Stimulated activated CD4-positive, alpha-beta T cell treated with anti-CD3 and anti-CD28 coated beads, TNF-alpha, amount 100 ng/mL, for 1 hour (primary cell): Measurements from ENCODE around the gene SH2B2.
A peak's percentile ranks its signal among the peaks of the same experiment; 100 is the strongest.

Experiments used
- DNase-seq, 3 donors: peaks; one replicate each; pipeline ENCODE4 v3.0.0-alpha.2; 2020; ENCODE audit warnings: low read depth in 3 of 3, low spot score in 1 of 3

The SH2B2 gene

GRCh38 chr7:102264367-102264891 lies 22.2 kb upstream of the SH2B2 start:
- DNase-seq: no peak

DNA sequence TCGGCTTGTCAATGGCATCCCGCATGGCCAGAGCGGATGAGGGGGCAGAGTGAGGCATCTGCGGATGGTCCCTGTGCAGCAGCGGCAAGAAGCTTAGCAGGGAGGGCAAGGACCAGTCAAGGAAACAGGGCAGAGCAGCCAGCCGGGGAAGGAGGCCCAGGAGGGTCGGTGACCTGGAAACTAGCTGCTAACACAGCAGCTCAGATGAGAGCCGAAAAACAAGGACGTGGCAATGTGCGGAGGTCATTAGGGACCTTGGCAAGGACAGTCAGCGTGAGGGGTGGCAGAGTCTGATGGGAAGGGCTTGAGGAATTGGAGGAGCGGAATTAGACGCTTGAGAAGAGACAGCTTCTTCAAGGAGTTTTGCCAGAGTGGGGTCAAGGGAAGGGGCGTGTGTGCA lies 20.1 kb upstream of the SH2B2 start:
- DNase-seq: no peak

DNA sequence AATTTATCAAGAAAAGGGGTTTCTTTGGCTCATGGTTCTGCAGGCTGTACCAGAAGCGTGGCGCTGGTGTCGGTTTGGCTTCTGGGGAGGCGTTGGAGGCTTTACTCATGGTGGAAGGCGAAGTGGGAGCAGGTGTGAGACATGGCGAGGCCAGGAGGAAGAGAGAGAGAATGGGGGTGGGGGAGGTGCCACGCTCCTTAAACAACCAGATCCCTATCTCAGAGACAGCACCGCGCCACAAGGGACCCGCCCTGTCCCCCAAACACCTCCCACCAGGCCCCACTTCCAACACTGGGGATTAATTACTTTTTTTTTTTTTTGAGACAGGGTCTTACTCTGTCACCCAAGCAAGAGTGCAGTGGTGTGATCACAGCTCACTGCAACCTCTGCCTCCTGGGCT lies 18.0 kb upstream of the SH2B2 start:
- DNase-seq: no peak

DNA sequence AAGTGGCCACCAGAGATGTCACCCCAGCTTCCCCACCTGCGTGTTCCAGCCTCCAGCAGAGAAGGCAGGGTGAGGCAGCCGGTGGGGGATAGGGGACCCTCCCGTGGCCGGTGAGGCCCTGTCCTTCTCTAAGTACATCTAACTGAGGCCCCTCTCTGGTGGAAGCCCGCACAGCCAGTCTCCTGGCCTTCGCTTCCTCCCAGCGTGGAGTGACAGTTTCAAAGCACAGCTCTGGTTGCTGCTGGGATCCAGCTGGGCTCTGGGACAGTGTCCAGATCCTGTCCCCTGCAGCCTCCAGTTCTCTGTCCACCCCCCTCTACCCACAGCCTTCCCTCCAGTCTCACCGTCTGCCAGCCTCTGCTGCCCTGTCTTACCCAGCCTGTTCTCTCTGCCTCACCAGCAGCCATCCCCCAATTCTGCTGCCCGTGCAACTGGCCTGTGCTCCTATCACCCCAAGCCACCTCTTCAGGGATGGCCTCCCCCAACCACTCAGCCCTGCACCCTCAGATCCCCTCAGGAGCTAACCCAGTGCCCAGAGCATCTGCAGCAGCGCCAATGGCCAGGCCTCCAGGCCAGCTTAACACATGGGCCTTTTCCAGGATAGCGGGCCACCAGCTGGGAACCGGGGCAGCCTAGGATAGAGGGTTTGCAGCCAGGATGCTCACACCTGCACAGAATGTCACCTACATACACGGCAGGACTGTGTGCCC lies 16.3 kb upstream of the SH2B2 start:
- DNase-seq: no peak

DNA sequence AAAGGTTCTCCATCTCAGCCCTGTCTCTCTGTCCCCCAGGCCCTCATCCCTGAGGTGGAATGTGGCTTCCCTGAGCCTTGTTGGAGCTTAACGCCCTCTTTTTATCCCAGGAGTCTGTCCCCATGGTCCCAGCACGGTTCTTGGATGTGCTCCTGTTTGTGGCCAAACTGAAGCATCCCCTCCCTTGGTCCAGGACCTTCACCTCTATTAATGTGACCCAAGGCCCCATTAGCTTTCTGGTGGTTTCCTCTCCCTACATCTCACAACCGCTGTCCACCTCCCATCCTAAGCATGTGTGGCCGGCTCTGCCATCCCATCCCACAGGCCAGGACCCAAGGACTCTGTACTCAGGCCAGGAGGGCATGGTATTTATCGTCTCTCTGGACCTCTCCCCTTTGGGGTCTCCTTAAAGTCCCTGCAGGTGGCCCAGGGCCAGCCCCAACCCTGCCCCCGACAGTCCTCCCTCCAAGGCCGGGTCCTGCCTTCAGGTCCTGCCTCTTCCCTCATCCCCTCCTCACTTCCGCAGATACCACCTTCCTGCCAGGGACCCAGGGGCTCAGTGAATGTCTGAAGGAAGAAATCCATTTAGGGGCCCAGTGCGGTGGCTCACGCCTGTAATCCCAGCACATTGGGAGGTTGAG lies 15.4 kb upstream of the SH2B2 start:
- DNase-seq: no peak

DNA sequence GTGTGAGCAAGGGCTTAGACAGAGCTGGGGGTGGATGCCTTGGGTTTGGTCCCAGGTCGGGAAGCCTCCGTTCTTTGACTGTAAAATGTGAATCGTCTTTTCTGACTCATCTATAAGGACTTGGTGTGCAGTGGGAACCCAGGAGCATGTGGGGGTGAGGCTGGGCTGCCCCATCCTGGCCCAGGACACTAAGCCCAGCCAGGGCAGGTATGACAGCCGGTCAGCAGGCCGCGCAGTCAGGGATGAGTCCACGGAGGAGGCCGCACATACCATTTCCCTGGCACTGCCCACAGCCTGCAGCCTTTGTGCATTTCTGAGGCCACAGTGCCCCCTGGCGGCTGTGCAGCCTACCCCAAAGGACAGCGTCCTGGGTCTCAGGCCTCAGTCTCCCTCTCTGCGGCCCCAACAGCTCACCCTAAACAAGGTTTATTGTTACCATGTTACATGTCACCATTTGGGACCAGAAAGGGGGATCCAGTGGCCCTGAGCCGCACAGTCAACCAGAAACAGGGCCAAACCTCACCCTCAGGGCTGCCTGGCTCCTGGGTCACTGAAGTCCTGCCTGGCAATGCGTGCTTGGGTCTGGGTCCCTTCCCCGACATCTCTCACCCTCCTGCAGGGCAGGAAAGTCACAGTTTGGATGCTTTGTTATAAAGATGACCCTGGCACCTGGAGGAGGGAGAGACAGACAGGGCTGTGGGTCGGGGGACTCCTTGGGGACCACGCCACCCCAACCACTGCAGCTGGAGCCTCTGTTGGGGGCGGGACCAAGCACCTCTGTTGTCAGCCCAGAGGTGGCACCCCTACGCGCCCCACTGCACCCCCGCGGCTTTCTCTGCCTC lies 14.4 kb upstream of the SH2B2 start:
- DNase-seq: peak; percentile 45 to 75 (median 53)

GRCh38 chr7:102272917-102273748 lies 13.5 kb upstream of the SH2B2 start:
- DNase-seq: no peak

- DNase-seq: no peak
Measured at GRCh38 chr7:102273749-102274712, 12.6 kb upstream of the SH2B2 start.

DNA sequence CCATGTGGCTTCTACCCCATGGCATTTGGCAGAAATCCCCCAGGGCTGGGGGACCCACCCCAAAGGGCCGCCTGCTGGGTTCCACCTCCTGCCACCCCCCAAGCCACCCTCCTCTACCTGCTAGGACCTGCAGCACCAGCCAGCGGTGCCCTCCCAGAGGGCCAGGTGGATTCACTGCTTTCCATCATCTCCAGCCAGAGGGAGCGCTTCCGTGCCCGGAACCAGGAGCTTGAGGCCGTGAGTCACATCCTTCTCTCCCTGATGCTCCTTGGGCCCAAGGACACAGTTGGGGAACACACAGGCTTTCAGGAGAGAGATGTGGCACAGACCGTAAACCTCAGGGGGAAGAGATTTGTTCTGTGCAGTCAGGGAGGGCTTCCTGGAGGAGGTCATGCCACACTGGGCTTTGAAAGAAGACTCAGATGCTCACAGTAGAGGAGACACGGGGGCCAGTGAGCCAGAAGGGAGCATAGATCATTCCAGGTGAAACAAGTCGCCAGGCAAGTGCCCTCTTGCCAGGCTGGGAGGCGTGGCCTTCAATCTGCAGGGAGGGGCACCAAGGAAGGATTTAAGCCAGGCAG lies 11.5 kb upstream of the SH2B2 start:
- no peak for DNase-seq

DNA sequence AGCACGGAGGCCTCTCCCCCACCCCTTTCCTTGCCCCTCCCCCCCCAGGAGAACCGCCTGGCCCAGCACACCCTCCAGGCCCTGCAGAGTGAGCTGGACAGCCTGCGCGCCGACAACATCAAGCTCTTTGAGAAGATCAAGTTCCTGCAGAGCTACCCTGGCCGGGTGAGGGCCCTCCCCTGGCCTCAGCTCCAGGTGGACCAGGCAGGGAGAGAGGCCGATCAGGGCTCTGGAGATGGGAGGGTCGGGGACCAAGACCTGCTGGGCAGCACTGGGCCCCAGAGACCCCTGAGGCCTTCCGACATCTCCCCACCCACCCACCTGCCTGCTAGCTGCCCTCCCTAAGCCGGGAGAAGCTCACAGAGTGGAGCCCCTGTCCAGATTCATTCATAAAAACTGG lies 8.8 kb upstream of the SH2B2 start:
- no peak for DNase-seq

DNA sequence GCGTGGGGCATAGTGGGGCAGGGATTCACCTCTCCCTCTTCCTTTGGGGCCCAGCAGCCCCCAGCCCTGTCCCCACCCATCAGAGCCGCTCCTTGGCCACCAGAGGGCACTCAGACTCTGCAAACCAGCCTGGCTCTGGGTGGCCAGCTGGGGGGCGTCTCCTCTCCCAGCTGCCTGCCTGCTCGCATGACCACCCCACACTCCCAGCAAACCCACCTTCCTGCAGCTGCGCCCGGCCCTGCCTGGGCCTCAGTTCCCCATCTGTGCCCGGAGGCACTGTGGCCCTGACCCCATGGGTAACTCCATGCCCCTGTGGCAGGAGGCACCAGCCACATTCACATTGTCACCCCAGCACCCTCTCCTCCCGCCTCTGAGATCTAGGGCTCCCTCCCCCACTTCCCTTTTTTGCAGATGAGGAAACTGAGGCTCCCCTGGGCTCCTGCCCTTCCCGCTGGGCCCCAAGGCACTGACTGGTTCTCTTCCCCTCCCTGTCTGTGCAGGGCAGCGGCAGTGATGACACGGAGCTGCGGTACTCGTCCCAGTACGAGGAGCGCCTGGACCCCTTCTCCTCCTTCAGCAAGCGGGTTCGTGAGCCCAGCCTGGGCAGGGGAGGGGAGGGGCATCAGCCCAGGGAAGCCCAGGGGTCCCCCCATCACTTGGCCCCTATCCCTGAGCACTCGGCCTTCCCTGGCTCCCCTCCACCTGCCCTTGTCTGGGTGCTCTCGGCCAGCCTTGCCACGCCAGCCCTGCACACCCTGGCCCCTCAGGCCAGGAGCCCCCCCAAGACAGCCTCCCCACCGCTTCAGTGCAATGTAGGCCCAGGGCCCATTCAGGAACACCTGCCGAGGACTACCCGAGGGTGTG lies 6.9 kb upstream of the SH2B2 start:
- peak in 2 of 3 donors; percentile 9 to 27 for DNase-seq

GRCh38 chr7:102280521-102280920 lies 6.1 kb upstream of the SH2B2 start:
- DNase-seq: no peak

GRCh38 chr7:102281785-102282184 lies 4.9 kb upstream of the SH2B2 start:
- DNase-seq: no peak

DNA sequence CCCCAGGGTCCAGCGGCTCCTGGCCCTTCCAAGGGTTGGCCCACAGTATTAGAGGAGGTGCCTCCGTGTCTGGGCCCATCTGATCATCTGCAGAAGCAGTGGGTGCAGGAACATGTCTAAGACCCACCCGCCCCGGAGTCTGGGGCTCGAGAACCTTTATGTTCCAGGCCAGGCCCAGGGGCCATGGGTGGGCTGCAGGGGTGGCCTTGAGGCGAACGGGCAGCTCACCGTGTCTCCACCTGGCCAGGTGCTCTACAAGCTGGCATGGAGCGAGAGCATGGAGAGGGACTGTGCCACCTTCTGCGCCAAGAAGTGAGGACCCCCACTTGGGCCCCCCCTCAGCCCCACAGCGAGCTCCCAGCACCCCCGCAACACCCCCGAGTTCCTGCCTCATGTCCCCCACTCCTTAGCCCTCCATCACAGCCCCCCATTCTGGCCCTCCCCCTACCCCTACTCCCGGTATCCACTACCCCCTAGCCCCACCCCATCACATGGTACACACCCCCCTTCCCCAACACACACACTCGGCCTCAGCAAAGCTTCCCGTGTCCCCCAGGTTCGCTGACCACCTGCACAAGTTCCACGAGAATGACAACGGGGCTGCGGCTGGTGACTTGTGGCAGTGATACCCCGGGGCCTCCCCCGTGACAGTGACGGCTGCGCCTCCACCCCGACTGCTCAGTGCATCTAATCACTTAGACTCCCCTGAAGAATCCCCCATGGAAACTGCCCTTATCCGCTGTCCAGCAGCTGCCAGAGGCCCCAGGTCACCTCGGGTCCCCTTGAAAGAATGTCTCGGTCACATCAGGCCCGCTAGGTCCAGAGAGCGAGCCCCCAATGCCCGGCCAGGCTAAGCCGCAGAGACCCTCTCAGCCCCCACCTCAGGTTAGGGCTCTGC lies 4.0 kb upstream of the SH2B2 start:
- no peak for DNase-seq

DNA sequence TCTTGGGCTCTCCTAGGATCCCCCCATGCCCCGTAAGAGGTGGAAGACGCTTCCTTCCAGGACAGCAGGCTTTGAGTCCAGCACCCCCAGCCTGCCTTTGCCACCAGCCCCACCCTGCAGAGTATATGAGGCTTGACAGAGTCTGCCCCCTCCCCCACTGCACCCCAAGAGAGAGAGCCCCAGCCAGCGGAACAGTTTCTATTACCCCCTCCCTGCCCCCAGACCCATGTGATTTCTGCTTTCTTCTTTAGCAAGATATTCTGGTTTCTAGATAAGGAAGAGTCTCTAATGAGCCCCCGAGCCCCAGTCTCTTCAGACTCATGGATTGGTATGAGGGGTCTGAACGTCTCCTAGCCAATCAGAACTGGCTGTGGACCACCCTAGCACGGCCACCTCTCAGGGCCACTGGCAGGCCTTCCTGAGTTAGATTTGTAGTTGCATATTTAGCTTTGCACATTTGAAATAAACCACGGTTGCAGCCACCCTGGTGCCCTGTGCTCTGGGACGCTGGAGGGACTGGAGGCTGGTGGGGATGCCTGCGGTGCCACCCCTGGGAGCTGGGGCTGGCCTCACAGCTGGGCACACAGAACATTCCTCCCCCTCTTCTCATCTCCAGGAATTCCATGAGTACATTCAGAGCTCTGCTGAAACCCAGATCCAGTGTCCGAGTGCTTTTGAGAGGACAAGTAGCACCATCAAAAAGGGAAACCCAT lies 3.0 kb upstream of the SH2B2 start:
- no peak for DNase-seq

DNA sequence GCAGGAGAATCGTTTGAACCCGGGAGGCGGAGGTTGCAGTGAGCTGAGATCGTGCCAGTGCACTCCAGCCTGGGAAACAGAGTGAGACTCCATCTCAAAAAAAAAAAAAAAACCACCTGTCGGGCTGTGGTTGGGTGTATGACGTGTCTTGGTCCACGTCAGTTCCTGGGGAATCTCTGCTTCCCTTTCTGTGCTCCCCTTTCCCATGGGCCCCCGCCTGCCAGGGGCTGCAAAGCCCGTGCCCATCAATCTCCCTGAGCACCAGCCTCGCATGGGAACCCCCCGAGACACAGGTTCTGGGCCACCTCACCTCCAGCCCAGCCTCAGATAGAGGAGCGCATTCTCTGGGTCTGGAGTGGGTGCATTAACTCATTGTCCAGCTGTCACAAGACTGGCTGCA lies 2.3 kb upstream of the SH2B2 start:
- DNase-seq: no peak
